RCC 7860 (cell line): Measurements from ENCODE around the gene ANO2.

Experiments
- DNase-seq: peaks from one replicate; pipeline ENCODE4 v3.0.0-alpha.2; 2015; ENCODE audit warnings: low spot score
- FAIRE-seq: peaks from 2 replicates; lab custom pipeline; 2012; peaks lifted over from hg19 to GRCh38; lab: Jason Lieb, UNC

The ANO2 gene

GRCh38 chr12:5631497-5631896 is 313.6 kb downstream of the ANO2 start:
- FAIRE-seq (no peak), DNase-seq (no peak)

GRCh38 chr12:5630726-5631125 is 314.3 kb downstream of the ANO2 start:
- DNase-seq (no peak), FAIRE-seq (no peak)

DNA sequence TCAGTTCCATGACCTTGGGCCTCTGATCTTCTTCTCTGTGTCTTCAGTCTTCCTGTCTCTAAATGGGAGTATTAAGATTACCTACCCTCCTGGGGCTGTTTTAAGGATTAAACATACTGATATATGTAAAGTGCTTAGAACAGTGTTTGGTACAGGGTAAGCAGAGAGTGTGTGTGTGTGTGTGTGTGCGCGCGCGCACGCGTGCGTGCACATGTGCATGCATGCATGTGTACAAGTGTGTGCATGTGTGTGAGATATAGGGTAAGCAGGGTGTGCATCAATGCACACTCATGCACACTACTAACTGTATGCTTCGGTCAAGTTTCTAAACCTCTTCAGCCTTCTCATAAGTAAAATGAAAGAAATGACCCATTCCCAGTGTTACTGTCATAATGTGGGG is 316.6 kb downstream of the ANO2 start:
- FAIRE-seq (no peak), DNase-seq (no peak)

- FAIRE-seq (no peak), DNase-seq (no peak)
These were observed 317.9 kb downstream of the ANO2 start for GRCh38 chr12:5627053-5627630.

DNA sequence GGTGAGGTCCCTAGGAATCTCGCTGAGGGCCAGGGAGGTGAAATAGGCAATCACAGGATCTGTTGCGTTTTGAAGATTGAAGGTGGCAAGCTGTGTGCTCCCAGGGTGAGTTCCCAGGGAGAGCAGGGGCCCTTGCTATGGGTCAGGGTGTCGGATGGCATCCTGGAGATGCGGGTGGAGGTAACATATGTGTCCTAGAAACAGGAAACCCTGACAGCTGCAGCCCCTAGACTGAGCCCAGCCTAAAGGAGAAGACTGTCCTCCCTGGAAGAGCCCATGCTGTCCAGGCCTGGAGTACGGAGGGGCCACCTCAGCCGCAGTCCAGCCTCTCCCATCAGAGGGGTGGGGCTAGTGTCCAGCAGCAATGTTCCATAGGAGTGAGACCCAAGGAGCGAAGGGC is 318.9 kb downstream of the ANO2 start:
- no peak for FAIRE-seq

DNA sequence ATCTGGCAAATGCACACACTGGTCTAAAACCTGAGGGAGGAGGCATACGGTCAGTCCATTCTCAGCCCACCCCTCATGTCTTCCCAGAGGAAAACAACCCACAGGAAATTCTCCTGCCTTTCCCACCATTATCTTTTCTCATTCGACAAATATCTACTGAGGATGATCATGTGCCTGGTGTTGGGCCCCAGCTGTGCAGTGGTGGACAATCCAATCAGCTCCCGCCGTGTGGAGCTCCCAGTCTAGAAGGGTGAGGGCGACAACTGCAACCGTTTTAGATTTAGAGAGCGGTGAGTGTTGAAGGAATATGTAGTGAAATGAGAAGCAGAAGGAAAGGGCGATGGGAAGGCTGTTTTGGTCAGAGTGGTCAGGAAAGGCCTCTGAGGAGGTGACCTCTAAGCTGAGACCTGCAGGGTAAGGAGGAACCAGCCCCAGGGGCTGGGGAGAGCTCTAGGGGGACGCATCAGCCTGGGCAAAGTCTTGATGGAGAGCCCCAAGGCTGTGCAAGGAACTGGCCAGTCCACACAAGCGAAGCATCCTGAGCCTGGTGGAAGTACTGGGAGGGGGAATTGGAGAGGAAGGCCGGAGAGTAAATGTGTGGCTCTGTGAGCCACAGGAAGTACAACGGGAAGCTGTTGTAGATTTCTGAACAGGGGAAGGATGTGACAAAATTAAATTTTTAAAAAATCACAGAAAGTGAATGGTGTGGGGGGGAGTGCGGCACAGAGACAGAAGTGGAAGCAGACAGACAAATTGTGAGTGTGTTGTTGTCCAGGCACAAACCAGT is 320.4 kb downstream of the ANO2 start:
- DNase-seq: no peak
- no peak for FAIRE-seq

More for the DNA sequence above, 318.9 kb downstream of the ANO2 start:
- DNase-seq: no peak

DNA sequence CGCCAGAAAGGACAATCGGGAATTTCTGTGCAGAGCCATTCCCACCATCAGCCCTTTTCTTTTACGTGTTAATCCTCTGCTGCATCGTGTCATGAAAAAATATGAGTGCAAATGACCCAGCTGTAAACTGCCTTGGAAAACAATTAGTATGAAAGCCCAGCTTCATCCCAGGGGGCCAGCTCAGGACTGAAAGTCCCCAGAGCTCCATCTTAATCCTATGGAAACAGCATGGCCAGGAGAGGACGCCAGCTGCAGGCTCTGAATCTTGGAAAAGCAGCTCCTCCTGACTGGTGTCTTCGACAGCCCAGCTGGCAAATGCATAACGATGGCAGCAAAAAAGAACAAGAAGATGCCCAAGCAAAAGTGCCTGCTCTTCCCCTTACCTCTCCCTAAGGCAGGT is 321.6 kb downstream of the ANO2 start:
- FAIRE-seq (no peak), DNase-seq (no peak)

DNA sequence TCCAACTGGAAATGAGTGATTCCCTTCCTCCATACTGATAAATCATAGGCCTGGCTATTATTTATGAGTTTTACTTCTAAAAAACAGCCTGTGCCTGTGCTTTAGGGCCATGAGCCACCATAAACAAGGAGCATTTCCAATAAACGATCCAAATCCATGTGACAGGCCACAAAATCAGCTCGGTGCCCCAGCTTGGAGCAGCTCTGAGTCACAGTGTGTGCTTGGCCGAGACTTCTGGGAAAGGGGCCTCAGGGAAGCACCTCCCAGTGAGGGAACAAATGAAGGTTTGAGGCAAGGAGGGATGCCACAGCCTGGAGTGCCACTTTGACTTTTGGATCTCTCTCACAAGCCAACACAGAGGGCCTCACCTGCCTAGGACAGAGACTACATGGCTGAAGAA is 322.8 kb downstream of the ANO2 start:
- DNase-seq (no peak), FAIRE-seq (no peak)

- DNase-seq (no peak), FAIRE-seq (no peak)
These were observed 323.7 kb downstream of the ANO2 start for GRCh38 chr12:5621329-5621728.

DNA sequence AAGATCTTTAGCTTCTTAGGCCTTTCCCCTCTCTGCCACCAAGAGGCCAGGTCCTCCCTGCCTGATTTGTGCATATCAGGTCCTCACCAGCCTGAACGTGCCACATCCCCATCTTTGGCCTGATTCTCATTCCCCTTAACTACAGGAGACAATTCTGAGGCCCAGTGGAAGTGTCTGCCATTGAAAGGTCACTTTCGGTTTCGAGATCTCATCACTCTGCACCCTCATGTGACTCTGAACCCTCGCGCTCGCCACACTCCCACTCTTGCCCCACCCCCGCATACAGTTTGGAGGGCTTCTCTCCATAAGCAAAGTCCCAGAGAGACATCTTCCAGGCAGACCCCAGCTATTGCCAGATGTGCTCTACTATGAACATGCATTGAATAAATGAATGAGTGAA is 324.2 kb downstream of the ANO2 start:
- no peak for DNase-seq
- FAIRE-seq: no peak

- no peak for FAIRE-seq
These were observed 325.4 kb downstream of the ANO2 start for GRCh38 chr12:5619628-5620027.

DNA sequence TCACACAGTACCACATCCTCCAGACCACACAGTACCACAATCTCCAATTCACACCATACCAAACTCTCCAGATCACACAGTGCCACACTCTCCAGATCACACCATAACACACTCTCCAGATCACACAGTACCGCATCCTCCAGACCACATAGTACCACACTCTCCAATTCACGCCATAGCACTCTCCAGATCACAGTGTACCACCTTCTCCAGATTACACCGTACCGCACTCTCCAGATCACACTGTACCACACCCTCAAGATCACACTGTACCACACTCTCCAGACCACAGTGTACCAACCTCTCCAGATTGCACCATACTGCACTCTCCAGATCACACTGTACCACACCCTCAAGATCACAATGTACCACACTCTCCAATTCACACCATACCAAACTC is 328.2 kb downstream of the ANO2 start:
- DNase-seq (no peak), FAIRE-seq (no peak)

More at GRCh38 chr12:5619628-5620027, 325.4 kb downstream of the ANO2 start:
- no peak for DNase-seq

GRCh38 chr12:5615760-5616159 is 329.3 kb downstream of the ANO2 start:
- no peak for FAIRE-seq
- no peak for DNase-seq

DNA sequence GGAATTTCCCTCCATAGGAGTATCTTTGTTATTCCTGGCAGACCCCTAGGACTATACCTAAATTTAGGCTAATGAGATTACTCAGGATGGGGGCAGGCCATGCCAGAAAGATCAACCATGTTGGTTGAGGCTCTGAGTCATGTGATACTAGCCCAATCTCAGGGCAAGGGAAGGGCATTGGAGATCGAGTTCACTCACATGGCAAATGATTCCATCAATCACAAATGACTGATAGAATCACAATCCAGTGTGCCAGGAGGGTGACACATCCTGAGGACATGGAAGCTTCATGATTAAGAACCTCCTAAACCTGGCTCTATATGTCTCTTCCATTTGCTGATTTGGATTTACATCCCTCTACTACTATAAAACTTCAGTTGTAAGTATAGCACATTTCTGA is 330.8 kb downstream of the ANO2 start:
- DNase-seq (peak; percentile 43), FAIRE-seq (no peak)

GRCh38 chr12:5612556-5613410 is 332.3 kb downstream of the ANO2 start:
- DNase-seq: no peak
- FAIRE-seq: no peak

- no peak for FAIRE-seq
- no peak for DNase-seq
These were observed 333.9 kb downstream of the ANO2 start for GRCh38 chr12:5611162-5611561.

DNA sequence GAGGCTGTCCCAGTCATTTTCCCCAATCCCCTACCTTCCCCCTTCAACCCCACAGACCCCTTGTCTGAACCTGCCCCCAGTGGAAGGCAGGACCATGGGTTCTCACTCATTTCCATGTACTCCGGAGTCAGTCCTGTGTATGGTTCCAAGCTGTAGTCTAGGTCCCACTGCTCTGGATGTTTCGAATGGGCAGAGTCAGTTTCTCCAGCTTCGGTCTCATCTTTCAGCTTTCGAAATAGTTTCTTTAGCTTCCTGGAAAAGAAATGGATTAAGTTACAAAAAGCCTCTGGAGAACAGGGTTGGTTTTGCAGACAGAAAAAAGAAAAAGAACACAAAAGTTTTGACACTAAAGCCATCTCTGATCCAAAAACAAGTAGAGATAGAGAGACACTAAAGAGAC is 345.7 kb downstream of the ANO2 start:
- FAIRE-seq: no peak
- DNase-seq: no peak

GRCh38 chr12:5593998-5594397 is 351.1 kb downstream of the ANO2 start:
- no peak for DNase-seq
- FAIRE-seq: no peak

- DNase-seq (no peak), FAIRE-seq (no peak)
These were observed 352.0 kb downstream of the ANO2 start for GRCh38 chr12:5593086-5593485.

GRCh38 chr12:5592310-5592709 is 352.7 kb downstream of the ANO2 start:
- DNase-seq (no peak), FAIRE-seq (no peak)

DNA sequence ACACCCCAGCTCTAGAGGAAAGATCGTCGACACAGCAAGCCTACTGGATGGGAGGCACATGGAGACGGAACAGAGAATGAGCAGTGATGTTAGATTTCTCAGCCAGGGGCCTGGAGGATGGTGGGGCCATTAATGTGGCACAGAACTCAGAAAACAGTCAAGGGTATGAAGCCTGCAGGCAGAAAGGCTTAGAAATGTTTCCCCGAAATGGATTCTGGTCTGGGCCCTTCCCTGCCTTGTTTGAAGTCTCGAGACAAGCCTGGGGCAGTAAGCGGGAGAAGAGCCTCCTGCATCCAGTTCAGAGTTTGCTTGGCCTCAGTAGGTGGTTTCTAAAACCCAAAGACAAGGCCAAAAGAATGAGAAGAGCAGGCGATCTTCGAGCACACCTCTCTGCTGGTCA is 354.7 kb downstream of the ANO2 start:
- DNase-seq (no peak), FAIRE-seq (no peak)

- no peak for DNase-seq
- FAIRE-seq: no peak
These were observed 356.0 kb downstream of the ANO2 start for GRCh38 chr12:5589054-5589453.
